AG08395 (cell line): ENCODE measurements around the gene TMEM63C.

Experiments used
- DNase-seq: peaks from one replicate; pipeline ENCODE4 v3.0.0; 2012; ENCODE audit warnings: mixed read lengths, low spot score

Gene TMEM63C

DNA sequence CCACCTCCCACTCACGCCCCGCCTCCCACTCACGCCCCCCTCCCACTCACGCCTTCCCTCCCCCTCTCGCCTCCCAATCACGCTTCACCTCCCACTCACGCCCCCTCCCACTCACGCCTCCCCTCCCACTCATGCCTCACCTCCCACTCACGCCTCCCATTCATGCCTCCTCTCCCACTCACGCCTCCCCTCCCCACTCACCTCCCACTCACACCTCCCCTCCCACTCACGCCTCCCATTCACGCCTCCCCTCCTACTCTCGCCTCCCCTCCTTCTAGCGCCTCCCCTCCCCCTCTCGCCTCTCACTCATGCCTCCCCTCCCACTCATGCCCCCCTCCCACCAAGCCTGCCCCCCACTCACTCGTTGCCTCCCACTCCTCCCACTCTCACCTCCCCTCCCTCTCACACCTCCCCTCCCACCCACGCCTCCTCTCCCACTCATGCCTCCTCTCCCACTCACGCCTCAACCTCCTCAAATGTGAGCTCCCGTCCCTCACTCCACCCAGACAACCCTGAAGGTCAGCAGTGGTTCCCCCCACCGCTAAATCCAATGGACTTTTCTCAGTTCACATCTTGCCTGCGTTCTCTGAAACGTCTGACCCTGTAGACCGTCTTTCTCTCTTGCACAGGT lies 39.8 kb downstream of the TMEM63C start:
- no peak for DNase-seq

DNA sequence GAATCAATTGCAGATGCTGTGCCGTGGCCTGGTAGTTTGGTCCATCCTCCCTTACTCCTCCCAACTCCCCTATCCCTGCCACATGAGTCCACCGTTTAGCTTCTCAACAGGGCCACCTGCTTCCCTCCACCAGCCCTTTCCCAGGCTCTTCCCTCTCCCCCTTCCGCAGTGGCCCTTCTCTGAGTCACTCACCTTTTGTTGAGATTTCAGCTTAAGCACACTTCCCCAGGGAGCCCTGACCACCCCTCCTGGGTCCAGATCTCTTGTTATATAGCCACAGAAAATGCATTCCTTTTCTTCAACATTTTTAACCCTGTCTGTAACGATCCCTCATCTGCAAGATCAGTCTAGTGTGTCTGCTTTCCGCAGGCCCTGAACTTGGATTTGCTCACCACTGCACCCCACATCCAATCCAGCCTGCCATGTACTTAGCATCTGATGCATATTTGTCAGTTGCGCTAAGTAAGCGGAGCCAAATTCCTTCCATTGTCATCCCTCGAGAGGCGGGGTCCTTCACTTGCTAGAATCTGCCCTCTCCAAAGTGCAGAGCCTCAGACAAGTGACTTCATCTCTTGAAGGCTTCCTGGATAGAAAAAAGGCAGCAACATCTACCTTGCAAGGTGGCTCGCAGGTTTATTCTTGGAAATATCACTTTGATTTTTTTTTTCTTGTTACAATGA lies 41.1 kb downstream of the TMEM63C start:
- DNase-seq: no peak

DNA sequence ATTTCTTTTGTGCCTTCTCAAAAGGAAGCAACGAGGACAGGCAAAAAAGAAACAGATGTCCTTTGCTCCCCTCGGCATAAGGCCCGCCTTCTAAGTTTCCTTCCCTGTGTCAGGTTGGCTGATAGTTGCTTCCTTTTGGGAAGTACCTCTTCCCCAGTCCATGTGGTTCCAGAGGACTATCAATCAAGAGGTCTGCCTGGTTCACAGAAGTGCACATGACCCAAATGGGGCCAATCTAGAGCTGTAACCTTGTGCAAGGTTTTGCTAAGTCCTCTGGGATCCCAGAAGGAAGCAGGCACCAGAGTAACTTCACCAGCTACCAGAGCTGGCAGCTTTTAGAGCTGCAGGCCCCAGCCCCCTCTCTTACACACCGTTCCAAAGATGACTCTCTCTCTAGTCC lies 42.6 kb downstream of the TMEM63C start:
- DNase-seq: no peak

DNA sequence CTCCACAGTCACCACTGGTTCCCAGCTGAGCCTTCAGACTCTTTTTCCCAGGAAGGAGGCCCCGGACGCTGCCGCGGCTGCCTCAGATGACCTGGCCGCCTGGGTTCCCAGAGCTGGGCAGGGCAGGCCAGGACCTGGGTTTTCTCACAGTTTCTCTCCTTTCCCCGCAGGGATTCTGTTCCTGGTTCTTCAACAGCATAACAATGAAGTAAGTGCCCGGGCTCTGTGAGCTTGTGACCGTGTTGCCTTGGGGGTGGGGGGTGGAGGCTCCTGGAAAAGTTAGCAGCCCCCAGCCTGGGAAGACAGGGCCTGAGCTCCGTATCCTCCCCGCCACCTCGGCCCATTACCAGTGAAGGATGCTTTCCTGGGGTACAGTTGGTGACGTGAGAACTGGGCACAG lies 43.7 kb downstream of the TMEM63C start:
- no peak for DNase-seq

DNA sequence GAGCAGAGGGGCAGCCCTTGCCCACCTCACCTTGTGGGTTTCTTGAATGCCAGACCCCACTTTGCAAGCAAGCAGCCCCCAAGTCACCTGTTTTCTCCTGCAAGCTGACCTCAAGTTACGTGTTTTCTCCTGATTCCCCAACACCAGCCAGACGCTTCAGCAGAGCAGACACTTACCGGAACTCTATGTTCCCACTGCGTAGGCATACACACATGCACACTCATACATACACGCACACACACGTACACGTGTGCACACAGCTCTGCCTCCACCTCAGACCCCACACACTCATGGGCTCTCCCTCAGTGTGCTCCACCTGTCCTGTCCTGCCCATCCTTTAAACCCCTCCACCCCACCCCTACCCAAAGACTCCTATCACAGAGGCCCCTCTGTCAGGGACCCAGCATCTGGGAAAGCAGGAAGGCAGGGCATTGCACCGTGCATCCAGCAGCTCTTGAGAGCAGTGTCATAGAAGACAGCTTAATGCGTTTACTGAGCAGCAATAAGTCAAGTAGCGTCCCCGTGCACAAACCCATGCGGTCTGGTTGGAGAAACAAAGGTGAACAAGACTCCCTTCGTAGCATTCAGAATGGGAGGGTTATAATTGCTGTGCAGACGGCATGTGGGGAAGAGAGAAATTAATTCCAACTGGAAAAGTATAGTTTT lies 44.4 kb downstream of the TMEM63C start:
- DNase-seq: no peak

DNA sequence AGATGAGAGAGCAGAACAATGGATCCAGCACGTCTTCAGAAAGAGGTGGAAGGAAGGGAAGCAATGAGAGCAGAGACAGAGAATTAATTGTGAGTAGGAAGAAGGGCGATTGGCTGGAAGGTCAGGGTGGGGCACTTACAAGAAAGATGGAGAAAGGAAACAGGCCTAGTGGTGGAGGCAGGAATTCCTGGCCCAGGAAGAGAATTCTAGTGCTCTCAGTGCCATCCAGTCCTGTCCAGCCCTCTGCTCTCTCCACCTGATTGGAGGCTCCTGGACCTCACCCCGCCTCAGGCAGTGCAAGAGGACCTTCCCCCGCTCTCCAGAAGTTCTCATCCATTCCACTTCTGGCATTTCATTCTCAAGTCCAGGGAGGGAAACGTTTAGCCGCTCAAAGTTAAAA lies 46.5 kb downstream of the TMEM63C start:
- DNase-seq: no peak

DNA sequence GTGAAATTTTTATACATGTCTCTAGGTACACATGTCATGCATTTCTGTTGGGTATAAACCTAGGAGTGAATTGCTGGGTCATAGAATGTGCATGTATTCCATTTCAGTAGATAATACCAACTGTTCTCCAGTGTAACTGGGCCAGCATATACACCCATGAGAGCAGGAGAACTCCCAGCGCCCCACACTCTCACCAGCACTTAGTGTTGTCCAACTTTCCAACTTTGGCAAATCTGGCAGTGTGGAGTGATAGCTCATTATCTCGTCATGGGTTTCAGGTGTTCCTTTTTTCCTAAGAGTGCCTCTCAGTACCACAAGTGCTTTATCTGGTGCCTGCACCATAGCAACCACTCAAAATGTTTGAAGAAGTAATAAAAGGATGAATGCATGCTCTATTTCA lies 49.3 kb downstream of the TMEM63C start:
- DNase-seq: no peak

DNA sequence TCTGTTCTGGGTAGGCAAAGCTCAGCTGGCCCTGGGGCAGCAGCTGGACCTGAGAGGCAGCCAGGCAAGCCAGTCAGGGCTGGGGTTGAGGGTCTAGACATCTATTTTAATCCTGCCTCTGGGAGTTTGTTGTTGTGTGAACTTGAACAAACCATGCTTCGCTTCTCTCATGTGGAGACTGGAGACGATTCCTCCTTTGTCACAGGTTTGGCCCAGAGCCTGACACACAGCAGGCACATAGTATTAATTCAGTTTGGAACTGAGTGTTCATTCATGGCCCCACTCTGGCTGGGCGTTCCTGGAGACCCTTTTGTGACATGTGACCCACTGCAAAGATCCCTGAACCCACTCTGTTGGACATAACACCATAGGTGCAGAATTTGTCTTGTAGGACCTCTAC lies 50.1 kb downstream of the TMEM63C start:
- DNase-seq: no peak

DNA sequence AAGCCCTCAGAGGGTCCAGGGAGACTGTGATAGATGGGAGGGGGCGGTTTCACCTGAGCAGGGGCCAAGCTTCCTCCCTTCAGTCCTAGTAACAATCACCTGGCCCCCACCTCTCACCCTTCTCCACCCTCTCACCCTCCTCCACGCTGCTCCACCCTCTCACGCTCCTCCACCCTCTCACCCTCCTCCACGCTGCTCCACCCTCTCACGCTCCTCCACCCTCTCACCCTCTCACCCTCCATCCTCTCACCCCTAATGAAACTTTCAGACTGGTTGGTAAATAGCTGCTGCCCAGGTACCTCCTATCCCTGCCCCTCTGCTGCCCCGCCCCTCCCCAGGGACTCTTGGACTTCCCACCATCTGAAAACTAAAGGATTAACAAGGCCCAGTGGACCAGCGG lies 55.2 kb downstream of the TMEM63C start:
- no peak for DNase-seq

DNA sequence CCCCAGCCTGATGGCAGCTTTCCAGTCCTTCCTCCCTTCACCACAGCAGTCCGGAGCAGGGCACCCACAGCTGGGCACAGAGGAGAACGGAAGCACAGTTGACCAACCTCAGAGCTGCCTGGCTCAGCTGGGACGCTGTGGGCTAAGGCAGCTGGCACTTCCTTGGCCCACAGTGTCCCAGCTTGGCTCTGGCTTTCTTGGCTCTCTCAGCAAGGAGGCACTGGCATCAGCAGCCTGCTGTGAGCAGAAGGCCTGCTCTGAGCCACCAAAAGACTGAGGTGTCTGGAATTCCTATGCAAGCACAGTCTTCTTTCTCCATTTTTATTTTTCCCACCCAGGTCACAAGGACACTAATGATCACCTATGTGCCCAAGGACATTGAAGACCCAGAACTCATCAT lies 56.8 kb downstream of the TMEM63C start:
- DNase-seq: no peak

DNA sequence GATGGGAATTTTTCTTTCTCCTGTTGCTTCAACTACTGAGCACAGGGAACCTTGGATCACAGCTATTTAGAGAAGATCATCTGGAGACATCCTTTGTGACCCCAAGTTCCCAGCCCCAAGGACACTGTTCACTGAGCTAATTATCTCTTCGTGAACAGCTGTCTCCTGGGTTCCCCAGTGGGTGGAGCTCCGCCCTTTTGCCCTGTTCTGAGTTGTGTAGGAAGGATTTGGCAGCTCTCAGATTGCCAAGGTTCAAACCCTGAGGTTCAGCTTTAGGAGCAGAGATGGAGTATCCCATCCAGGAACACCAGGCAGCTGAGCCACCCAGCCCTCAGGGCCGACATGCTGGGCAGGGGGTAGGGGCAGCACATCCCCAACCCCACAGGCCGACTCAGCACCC lies 57.4 kb downstream of the TMEM63C start:
- DNase-seq: no peak

DNA sequence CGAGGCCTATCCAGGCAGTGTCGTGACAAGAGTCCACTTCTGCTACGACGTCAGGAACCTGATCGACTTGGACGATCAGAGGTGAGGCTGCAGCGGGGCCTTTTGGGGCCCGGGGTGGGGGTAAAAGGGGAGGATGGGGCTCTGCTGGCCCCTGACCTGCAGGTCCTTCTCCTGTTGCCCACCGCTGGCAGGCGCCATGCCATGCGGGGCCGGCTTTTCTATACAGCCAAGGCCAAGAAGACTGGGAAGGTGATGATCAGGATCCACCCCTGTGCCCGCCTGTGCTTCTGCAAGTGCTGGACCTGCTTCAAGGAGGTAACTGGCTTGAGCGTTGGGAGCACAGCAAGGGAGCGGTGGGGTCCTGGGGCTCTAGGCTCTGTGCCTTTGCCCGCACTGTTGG lies 57.8 kb downstream of the TMEM63C start:
- no peak for DNase-seq

DNA sequence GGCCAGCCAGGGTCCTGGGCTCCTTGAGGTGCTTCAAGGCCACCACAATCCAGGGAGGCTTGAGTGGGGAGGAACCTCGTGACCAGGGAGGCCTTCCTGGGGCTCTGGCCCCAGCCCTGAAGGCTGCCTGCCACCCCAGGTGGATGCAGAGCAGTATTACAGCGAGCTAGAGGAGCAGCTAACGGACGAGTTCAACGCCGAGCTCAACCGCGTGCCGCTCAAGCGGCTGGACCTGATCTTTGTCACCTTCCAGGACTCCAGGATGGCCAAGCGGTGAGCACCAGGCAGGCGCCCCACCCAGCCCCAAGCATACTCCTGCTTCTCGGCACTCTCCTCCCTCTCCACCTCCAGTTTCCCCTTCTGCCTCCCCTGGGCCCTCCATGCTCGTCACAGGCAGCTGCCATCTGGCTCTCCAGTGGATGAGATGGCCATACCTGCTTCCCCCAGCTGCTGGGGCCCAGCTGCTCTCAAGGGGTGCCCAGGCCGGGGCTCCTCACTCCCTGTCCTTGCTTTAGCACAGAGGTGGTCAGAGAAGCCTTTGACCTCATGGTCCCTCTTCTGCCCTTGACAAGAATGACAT lies 58.8 kb downstream of the TMEM63C start:
- DNase-seq: no peak

DNA sequence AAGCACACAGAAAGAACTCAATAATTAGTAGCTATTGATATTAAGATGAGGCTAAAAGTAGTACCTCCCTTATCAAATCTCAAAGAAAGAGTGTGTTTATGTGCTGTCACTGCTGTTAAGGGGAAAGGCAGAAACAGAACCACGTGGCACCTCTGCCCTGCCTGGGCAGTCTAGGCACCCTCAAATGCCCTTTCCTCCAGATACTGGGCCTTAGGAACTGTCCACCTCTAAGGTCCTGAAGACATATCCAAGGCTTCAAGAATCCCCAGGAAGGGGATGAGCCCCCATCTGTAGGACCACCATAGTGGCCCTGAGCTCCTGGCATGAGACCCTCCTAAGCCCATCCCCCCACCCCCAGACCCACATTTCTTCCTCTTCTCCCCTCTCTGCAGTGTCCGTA lies 60.4 kb downstream of the TMEM63C start:
- peak; percentile 12 for DNase-seq

DNA sequence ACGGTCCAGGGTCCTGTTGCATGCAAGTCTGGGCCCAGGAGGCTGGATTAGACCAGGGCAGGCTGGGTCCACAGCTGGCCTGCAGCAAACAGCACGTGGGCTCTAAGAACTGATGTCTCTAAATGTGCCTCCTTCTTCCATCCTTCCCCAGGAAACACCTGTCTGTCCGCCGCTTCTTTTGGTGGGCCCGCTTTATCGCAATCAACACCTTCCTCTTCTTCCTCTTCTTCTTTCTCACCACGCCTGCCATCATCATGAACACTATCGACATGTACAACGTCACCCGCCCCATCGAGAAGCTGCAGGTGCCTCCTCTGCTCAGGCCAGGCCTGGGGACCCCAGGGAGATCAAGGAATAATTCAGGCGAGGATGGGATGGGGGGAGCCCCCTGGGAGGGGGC lies 61.2 kb downstream of the TMEM63C start:
- no peak for DNase-seq

DNA sequence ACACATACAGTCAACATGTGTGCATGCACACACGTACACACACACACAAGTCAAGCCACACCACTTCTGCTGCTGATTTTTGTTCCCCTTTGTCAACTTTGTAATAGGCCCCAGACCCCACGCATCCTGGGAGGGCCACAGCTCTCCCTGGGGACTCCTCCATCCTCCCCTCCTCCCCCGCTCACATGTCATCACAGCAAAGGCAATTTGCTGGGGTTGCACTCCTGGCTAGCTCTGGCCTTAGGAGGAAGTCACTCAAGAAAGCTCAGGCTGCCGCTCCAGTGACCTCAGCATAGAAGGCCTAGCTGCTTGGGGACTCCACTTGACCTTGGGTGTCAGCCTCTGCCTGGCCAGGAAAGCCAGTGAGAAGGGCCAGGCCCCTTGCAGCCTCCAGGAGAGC lies 62.3 kb downstream of the TMEM63C start:
- no peak for DNase-seq

DNA sequence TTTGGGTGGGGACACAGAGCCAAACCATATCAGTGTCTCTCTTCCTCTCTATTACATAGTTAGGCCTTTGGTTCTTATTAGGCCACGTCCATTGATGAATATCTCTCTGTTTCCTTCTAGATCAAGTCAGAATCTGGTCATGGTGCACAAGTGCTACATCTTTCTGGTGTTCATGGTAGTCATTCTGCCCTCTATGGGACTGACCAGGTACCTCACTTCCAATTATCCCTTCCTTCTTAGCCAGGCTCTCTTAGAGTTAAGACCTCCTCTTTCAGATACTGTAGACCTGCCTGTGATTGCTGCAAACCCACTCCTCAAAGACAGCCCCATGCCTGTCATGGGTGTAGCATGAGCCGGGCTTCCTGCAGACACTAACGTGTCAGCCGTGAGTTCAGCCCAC lies 64.2 kb downstream of the TMEM63C start:
- DNase-seq: no peak

DNA sequence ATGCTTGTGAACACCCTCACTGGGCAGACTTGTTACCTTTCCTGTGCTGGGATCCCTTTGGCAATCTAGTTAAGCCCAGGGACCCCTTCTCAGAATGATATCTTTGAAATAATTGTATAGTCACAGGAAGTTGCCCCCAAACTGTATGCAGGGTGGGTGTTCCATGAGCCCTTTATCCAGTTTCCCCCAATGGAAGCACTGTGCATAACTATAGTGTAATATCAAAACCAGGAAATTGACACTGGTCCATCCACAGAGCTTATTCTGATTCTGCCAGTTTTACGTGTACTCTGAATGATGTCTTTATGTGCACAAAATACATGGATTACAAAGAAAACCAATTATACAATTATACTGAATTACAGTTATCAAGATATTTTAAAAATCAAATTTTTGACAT lies 65.2 kb downstream of the TMEM63C start:
- DNase-seq: no peak

DNA sequence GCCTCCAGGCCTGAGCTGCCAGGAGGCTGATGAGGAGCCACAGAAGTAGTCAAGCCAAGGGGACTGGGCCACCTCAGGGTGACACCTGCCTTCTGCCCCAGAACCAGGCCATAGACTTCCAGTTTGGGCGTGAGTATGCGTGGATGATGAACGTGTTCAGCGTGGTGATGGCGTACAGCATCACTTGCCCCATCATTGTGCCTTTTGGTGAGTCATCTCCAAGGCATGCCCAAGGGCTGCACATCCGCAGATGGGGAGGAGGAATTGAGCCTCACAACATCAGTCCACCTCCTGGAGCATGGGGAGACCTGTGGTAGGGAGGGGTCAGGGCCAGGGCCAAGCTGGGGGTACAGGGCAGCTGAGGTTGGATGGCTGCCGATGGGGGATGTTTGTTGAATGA lies 67.1 kb downstream of the TMEM63C start:
- no peak for DNase-seq

DNA sequence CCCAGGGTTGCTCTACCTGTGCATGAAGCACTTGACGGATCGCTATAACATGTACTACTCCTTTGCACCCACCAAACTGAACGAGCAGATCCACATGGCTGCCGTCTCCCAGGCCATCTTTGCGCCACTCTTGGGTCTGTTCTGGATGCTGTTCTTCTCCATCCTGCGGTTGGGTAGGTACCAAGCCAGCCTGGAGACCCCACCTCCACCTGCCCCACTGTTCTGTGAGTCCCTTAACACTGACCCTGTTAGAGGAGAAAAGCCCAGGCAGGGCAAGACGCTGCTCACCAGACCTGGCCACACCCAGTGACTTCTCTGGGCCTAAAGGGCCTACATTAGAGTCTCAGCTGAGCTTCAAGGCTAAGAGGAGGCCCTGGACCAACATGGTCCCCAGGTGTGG lies 67.7 kb downstream of the TMEM63C start:
- DNase-seq: no peak

DNA sequence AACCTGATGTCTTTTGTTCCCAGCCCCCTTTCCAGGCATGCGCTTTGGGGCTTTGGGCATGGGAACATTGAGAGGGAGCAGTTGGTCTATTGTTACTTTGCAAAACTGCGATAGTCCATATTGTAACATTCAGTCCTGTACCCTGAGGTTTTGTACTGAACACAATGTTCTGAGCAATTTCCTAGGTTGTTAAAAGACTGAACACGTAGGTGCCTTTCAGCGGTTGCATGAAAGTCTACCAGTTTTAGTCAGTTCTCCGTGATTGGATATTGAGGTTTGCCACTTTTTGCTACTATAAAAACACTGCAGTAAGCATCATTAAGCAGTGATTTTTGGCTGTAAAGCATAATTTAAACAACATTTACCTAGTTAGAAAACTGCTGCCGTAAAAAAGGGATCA lies 69.3 kb downstream of the TMEM63C start:
- no peak for DNase-seq

DNA sequence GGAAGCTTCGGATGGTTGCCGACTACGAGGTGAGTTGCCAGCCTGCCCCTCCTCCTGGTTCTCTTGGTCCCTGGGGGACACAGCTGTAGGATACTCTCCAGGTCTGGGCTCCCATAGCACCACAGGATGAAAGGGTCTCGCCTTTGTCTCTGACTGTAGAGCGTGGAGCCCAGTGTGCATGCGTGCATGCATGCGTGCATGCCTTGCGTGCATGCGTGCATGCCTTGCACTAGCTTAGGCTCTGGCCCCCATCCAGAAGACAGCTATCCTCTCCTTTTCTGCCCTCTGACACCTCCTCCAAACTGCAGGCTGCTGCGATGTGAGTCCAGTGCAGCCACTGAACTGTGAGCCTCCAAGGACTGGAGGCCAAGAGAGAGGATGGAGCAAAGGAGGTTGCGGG lies 70.3 kb downstream of the TMEM63C start:
- DNase-seq: no peak
